DMS79 treated with DMSO at 0.1 percent for 48 hours (cell line): ENCODE measurements around the gene FITM1.

Source experiments
- DNase-seq: peaks from one replicate; lab custom pipeline; 2025; lab: John Stamatoyannopoulos, UW

Gene FITM1

DNA sequence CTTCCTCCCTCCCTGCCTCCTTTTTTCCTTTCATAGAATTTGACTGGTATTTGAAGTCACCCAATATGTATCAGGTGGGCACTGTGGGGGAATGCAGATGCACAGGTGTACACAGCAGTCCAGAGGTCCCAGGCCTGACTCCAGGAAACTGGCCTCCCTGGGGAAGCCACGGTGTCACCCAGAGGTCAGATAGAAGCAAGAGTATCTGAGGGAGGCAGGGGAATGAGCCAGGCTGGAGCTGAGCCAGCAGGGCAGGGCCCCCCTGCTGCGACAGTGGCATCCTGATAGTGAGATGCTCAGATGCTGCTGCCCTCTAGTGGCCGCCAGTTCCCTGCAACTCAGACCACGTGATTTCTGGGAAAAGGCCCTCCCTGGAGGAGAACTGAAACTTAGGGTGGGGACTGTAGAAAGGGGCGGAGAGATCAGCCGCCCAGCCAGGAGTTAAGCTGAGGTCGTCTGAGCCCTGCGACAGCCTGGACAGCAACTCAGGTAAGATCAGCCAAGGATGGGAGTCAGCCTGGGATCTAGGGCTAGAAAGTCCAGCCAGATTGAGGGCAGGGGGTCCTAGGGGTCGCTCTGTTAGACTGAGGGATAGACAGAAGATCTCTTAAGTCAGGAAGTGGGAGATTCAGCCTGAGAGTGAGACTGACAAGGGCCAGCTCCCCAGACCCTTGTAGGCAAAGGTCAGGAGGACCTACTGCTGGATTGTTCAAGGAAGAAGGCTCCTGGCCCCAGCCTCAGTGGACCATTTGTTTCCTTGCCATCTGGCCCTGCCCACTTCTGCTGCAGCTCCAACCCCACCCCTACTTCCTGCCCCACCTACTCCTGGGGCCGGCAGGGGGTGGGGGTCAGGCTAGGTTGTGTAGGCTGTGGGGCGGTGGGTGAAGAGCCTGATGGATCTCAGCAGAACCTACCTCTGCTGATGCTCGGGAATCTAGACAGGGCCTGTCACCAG is 30.7 kb downstream of the FITM1 start, which contains the start of gene IRF9:
IRF9 (plus strand) TSS at position 416 of the 955 bp plus-strand sequence. CDS start 880 bp downstream, outside the sequence.
- DNase-seq, result peak; percentile 99

DNA sequence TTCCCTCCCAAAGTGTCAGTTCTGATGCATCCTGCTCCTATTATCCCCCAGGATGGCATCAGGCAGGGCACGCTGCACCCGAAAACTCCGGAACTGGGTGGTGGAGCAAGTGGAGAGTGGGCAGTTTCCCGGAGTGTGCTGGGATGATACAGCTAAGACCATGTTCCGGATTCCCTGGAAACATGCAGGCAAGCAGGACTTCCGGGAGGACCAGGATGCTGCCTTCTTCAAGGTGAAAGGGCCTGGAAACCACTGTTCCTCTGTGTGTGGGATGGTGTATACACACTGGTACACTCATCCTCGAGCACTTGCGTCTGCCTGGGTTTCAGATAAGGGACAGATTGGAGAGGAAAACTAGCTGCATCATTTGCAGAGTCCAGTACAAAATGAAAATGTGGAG is 31.6 kb downstream of the FITM1 start:
- no peak for DNase-seq

GRCh38 chr14:24164518-24164991 is 34.1 kb downstream of the FITM1 start:
- no peak for DNase-seq

- no peak for DNase-seq
Measured at GRCh38 chr14:24165785-24166184, 35.3 kb downstream of the FITM1 start.

GRCh38 chr14:24167469-24168114 is 37.1 kb downstream of the FITM1 start:
- no peak for DNase-seq

DNA sequence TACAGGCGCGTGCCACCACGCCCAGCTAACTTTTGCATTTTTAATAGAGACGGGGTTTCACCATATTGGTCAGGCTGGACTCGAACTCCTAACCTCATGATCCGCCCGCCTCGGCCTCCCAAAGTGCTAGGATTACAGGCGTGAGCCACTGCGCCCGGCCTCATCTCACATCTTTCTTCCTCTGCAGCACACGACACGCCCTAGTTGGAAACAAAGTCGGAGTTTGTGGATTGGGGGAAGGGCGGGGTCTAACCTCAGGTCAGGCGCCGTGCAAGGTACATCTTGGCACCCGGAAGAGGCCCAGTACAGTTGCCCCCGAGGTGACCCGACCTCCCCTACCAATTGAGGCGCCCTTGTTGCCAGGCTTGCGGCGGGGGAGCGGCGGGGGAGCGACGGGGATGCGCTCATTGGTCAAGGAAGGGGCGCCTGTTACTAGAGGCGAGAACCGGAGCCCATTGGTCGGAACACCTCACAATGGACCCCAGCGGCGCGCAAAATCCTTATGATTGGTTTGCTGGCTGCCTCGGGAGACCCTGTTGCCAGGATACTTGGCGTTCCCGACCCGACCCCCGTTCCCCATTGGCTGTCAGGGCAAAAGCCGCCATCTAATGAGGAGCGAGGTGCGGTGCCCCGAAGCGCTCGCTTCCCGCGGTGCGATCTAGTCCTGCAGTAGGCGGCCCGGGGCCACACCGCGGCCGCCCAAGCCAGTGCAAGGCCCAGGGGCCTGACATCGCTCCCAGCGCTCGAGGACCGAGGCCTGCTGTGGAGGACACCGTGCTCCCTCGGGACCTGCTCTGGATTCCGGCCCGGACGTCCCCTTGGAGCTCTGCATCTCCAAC is 41.2 kb downstream of the FITM1 start, which contains the start of gene REC8:
REC8 (plus strand) TSS at position 659 of the 839 bp plus-strand sequence. CDS start 473 bp downstream, outside the sequence.
- peak; percentile 100 for DNase-seq

GRCh38 chr14:24172261-24172860 is 41.9 kb downstream of the FITM1 start:
- DNase-seq, result peak; percentile 48

DNA sequence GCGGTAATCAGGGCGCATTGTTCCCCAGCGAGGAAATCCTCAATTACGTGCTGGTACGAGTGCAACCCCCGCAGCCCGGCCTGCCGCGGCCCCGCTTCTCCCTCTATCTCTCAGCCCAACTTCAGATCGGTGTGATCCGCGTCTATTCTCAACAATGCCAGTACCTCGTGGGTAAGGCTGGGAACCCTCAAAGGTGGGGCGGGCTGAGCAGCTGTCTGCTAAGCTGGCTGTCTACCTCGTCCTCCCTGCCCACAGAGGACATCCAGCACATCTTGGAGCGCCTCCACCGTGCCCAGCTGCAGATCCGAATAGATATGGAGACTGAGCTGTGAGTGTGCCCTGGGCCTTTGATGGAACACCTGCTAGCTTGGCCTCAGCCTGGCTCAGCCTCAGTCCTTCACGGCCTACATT is 42.4 kb downstream of the FITM1 start:
- DNase-seq, result peak; percentile 36

DNA sequence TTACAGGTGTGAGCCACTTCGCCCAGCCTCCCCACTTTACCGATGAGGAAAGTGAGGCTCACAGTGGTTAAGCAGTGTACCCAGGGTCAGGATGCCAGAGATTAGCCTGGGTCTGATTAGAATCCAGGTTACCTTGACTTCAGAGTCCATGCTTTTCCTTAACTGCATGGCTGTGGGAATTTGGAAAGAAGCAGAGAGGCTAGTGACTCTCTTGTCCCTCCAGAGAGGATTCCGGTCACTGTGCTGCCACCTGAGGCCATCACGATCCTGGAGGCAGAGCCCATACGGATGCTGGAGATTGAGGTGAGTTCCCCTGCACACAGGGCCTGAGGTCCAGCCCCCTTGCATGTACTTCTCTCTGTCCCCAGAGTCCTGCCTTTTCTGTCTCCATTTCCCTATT is 46.1 kb downstream of the FITM1 start:
- DNase-seq, result no peak

DNA sequence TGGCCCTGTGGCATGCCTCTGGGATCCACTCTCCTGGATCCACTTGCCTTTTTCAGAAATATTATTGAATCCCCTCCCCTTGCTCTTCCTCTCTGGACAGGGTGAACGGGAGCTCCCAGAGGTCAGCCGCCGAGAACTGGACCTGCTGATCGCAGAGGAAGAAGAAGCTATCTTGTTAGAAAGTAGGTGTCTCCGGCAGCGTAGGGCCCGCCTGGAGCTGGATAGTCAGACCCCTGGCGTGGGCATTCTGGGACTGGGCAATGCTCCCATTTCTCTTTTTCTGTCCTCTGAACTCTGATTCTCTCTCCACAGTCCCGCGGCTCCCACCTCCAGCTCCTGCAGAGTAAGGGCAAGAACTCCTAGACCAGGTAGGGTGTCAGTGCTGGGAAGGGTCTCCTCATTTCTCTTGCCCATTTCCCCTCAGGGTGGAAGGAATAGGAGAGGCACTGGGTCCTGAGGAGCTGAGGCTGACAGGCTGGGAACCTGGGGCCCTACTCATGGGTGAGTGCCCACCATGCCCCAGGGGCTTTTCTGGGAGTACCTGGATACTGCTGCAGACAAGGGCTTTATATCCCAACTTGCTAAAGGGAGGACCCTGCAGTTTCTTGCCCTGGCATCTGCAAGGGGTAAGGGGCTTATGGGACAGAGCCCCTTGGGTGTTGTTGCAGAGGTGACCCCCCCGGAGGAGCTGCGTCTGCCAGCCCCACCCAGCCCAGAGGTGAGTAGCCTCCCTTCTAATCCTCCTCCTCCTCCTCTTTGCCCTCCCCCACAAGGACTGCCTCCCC is 46.8 kb downstream of the FITM1 start:
- no peak for DNase-seq

- DNase-seq, result no peak
Measured at GRCh38 chr14:24177891-24178290, 47.4 kb downstream of the FITM1 start.

- DNase-seq, result no peak
Measured at GRCh38 chr14:24178399-24179178, 48.1 kb downstream of the FITM1 start.

GRCh38 chr14:24179294-24179960 is 49.0 kb downstream of the FITM1 start:
- no peak for DNase-seq

DNA sequence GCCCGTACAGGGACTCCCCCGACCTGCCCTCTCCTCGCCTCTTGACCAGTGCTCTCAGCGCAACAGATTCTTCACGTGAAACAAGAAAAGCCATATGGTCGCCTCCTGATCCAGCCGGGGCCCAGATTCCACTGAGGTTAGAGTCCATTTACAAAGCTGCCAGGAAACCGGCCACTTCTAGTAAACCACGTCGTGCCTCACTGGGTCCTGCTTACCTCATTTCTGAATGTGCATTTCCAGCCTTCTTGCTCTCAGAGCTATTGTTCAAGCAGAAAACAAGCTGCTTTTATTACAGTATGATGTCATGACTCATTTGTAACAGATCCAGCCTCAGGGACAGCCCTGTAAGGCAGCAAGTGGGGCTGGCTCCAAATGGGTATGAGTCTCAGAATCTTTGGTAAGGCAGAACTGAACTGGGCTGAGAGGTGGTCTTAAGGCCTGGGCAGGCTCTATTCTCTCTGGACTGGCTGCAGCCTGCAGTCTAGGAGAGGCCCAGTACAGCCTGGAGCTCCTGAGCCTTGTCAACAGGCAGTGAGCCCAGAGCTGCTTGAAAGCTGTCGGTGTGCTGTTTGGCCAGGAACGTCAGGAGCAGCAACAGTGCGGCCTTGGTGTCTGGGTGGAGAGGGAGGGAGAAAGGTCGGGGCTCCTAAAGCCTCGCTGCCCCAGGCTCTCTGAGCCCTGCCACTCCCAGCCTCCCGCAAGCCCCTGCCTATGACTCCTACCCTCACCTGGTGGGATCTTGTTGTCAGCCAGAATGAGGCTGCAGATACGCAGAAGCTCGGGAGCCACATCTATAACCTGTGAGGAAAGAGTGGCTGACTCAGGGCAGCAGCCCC is 49.7 kb downstream of the FITM1 start:
- no peak for DNase-seq

DNA sequence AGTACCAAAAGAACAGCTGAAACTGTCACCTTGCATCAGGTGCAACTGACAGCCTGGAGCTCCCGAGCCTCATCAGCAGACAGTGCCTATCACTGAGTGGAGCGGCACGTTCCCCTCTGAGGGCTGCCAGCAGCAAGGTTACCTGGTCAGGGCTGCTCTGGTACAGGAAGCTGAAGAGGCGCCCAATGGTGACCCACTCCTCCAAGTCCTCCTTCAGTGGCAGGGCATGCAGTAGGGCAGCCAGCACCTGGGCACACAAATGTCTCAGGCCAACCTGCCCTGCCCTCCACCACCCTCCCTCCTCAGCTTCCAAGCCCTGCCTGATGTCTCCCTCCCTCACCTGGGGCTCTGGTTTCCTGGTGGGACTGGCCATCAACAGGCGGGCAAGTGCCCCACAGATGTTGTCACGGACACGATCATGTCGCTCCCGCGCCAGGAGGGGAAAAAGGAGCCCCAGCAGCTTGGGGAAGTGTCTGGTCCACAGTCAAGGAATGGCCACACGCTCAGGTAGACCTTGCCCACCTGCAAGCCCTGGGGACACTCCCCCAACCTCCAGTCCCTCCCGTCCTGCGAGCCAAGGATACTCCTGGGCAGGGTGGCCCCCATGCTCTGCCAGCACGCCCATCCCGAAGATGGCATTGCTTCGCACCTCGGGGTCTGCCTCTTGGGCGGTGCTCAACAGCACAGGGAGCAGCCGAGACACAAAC is 51.1 kb downstream of the FITM1 start:
- no peak for DNase-seq
